Right cardiac atrium (tissue), 5 donors: ENCODE results near the gene NDUFB10. TPM values are rescaled to one million over a fixed set of nuclear protein-coding genes. Genes with fewer than 3 reads are reported as not detected.
"Not testable (repeated sequence)": the region's sequence is repeated elsewhere in the genome, so short reads cannot be mapped to it uniquely, and the experiment has no call there.

Source experiments
- ATAC-seq, 2 donors: fragments of 200-7000 bp; cut with Tn5 transposase; one replicate each; pipeline versions ENCODE4 v1.8.0 to v1.9.1; 2020; ENCODE audit warnings: moderate library complexity in 2 of 2, mild to moderate bottlenecking in 1 of 2
- DNase-seq, 3 donors: peaks; one replicate each; pipeline ENCODE4 v3.0.0-alpha.2; 2020
- H3K27ac ChIP-seq: one replicate; pipeline ENCODE4 v1.5.1; 2013; ENCODE audit warnings: mild to moderate bottlenecking, low read length, control low read depth, moderate library complexity
- H3K27me3 ChIP-seq: one replicate; pipeline ENCODE4 v1.6.1; 2013; ENCODE audit not compliant: control insufficient read depth, insufficient read depth
- H3K4me1 ChIP-seq: one replicate; pipeline ENCODE4 v1.6.1; 2013; ENCODE audit warnings: low read length; ENCODE audit not compliant: control insufficient read depth, insufficient read depth
- H3K4me3 ChIP-seq: one replicate; pipeline ENCODE4 v1.5.1; 2013; ENCODE audit warnings: low read length, control low read depth
- H3K9me3 ChIP-seq: one replicate; pipeline ENCODE4 v1.6.1; 2013; ENCODE audit warnings: low read length; ENCODE audit not compliant: control insufficient read depth
- WGBS: extraction: QIAGEN DNeasy Blood & Tissue Kit; methylation state at CpG from one replicate; pipeline ENCODE4 v1.1.7; 2013; 5-methylcytosine and 5-hydroxymethylcytosine counted together
- intact Hi-C, 4 donors: fragments of 100-400 bp; cut with DNase I; formaldehyde crosslinking; loops; one replicate each; pipeline versions ENCODE4 v1.11.0 to v1.14.0; 2022 to 2023
- polyA plus RNA-seq: library from polyadenylated mRNA; stranded (reverse); fragments of 200-250 nt; gene quantifications from one replicate; pipeline ENCODE4 v1.2.3, GENCODE V29; 2013
- total RNA-seq, 4 donors: library from RNA; stranded (reverse); fragmentation: NEBNext Ultra II Directional; extraction: Animal tissue kit (Norgen Biotek cat#: 25700); gene quantifications; one replicate each; pipeline ENCODE4 v1.2.1, GENCODE V29; 2021
- donor health status: healthy with polysubstance abuse.
- donor health status: DM: no; HTN: yes; CAD: no.
- donor health status: DM: no; HTN: no; CAD: no.
- donor health status: DM: no; HTN: yes; CAD: no; lungs with severe emphysema.
- donor health status: DM: yes; HTN: yes; CAD: no.

NDUFB10 gene
- total and polyA plus RNA-seq, 5 donors: 397 to 1,316 (median 478) TPM

- WGBS: 95% methylated on average over 11 of the region's 11 CpGs
- DNase-seq: peak in 1 of 3 donors; percentile 13
- no peak overlapping the region for H3K27ac ChIP-seq
- no peaks in the 10 kb centered on the region for H3K4me1 ChIP-seq
- no peaks in the 10 kb centered on the region for H3K9me3 ChIP-seq
- no peak for ATAC-seq
- no peaks in the 10 kb centered on the region for H3K27me3 ChIP-seq
- no peak overlapping the region for H3K4me3 ChIP-seq
- intact Hi-C loops: no loop called here
These were observed 9.8 kb upstream of the NDUFB10 start for GRCh38 chr16:1949507-1949906.

GRCh38 chr16:1950047-1950446, 9.3 kb upstream of the NDUFB10 start:
- Histone ChIP-seq H3K4me3 (no peak overlapping the region), H3K27me3 (no peaks in the 10 kb centered on the region), H3K9me3 (no peaks in the 10 kb centered on the region), H3K4me1 (no peaks in the 10 kb centered on the region), H3K27ac (peak overlapping the region; percentile 7)
- WGBS: 66% methylated on average over 7 of the region's 7 CpGs
- intact Hi-C loops: no loop called here
- ATAC-seq (no peak), DNase-seq (peak in 1 of 3 donors; percentile 52)

DNA sequence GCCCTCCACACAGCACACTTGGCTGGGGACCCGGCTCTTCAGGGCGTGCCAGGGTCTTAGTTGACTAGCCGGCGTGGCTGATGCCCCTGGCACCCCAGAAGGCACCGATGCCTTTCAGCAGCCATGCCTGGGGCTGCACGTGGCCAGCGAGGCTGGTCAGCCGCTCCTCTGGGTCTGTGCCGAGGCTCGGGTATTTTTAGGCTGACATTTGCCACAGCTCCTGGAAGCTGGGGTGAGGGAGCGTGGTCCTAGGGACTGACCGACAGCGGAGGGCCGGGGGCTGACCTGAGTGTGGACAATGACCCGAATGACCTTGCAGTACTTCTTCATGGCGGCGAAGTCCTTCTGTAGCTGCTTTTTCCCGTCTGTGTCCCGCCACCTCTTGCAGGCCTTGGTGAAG, 8.8 kb upstream of the NDUFB10 start:
- DNase-seq (peak in 2 of 3 donors; percentile 67 to 71), ATAC-seq (peak; percentile 47 to 48)
- Histone ChIP-seq H3K27me3 (no peaks in the 10 kb centered on the region), H3K4me1 (no peaks in the 10 kb centered on the region), H3K27ac (peak overlapping the region; percentile 61), H3K4me3 (no peak overlapping the region), H3K9me3 (no peaks in the 10 kb centered on the region)
- intact Hi-C loops: no loop called here
- 68% methylated on average over 19 of the region's 19 CpGs for WGBS

DNA sequence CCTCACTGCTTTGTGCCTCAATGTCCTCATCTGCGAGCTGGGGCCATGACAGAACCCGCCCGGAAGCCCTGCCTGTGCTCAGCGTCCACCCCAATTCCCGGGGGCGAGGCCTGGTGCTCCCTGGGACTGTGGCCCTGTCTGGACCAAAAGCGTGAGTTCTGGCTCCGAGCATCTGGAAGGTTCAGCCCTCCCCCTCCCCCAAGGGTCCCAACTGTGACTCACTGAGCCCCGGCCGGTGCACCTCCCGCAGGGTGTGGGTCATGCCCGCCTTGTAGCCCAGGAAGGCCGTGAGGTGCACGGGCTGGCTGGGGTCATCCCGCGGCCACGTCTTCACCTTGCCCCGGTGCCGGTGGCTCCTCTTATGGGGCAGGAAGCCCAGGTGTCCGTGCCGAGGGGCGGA, 5.6 kb upstream of the NDUFB10 start:
- H3K9me3 ChIP-seq: no peaks in the 10 kb centered on the region
- DNase-seq (peak; percentile 13 to 41 (median 33)), ATAC-seq (peak; percentile 6 to 10)
- peak overlapping the region; percentile 65 for H3K27ac ChIP-seq
- no peaks in the 10 kb centered on the region for H3K4me1 ChIP-seq
- 85% methylated on average over 22 of the region's 22 CpGs for WGBS
- H3K4me3 ChIP-seq: no peak overlapping the region
- intact Hi-C loops: no loop called here
- H3K27me3 ChIP-seq: no peaks in the 10 kb centered on the region

GRCh38 chr16:1957434-1958142, 1.8 kb upstream of the NDUFB10 start:
- DNase-seq, H3K4me1 ChIP-seq, H3K27me3 ChIP-seq, ATAC-seq, H3K9me3 ChIP-seq, intact Hi-C loops, H3K4me3 ChIP-seq, H3K27ac ChIP-seq: not testable (repeated sequence)
- WGBS: 84% methylated on average over 21 of the region's 22 CpGs

GRCh38 chr16:1958143-1958491, 1.2 kb upstream of the NDUFB10 start:
- H3K27ac ChIP-seq, intact Hi-C loops, H3K4me1 ChIP-seq, H3K27me3 ChIP-seq, H3K9me3 ChIP-seq, H3K4me3 ChIP-seq, ATAC-seq: not testable (repeated sequence)
- peak in 2 of 3 donors; percentile 19 to 59 for DNase-seq
- 70% methylated on average over 30 of the region's 30 CpGs for WGBS

GRCh38 chr16:1958715-1959268, 546 bp upstream of the NDUFB10 start:
- Histone ChIP-seq H3K4me1 (peaks cover 7% of the 10 kb centered on the region), H3K4me3 (no peak overlapping the region), H3K27ac (peak overlapping the region; percentile 14), H3K9me3 (no peaks in the 10 kb centered on the region), H3K27me3 (no peaks in the 10 kb centered on the region)
- WGBS: 27% methylated on average over 14 of the region's 14 CpGs
- ATAC-seq (peak; percentile 2 to 8), DNase-seq (peak; percentile 44 to 75 (median 72))
- intact Hi-C loops: no loop called here

GRCh38 chr16:1960665-1961630, 1.6 kb downstream of the NDUFB10 start:
- intact Hi-C loops: no loop called here
- peak overlapping the region; percentile 89 for H3K4me3 ChIP-seq
- DNase-seq: peak in 1 of 3 donors; percentile 45
- WGBS: 52% methylated on average over 20 of the region's 20 CpGs
- no peaks in the 10 kb centered on the region for H3K27me3 ChIP-seq
- peaks cover 15% of the 10 kb centered on the region for H3K4me1 ChIP-seq
- H3K27ac ChIP-seq: no peak overlapping the region
- no peaks in the 10 kb centered on the region for H3K9me3 ChIP-seq
- ATAC-seq: no peak

DNA sequence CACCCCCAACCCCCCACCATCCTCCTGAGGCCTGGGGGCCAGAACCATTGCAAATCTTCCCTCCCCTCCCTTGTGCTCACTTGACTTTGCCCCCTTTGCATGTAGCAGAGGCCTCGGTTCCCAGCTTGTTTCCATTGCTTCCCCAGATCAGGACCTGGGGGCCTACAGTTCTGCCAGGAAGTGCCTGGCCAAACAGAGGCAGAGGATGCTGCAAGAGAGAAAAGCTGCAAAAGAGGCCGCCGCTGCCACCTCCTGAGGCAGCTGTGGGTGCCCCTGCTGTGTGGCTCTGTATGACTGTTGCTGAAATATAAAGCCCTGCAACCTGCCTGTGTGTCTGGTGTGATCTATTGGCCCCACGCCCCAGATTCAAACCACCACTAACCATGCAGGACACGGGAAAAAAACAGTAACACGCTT, 2.3 kb downstream of the NDUFB10 start:
- Histone ChIP-seq H3K27me3 (no peaks in the 10 kb centered on the region), H3K4me3 (no peak overlapping the region), H3K27ac (no peak overlapping the region), H3K9me3 (no peaks in the 10 kb centered on the region), H3K4me1 (peaks cover 15% of the 10 kb centered on the region)
- 64% methylated on average over 6 of the region's 6 CpGs for WGBS
- ATAC-seq: no peak
- intact Hi-C loops: no loop called here
- peak in 1 of 3 donors; percentile 38 for DNase-seq

DNA sequence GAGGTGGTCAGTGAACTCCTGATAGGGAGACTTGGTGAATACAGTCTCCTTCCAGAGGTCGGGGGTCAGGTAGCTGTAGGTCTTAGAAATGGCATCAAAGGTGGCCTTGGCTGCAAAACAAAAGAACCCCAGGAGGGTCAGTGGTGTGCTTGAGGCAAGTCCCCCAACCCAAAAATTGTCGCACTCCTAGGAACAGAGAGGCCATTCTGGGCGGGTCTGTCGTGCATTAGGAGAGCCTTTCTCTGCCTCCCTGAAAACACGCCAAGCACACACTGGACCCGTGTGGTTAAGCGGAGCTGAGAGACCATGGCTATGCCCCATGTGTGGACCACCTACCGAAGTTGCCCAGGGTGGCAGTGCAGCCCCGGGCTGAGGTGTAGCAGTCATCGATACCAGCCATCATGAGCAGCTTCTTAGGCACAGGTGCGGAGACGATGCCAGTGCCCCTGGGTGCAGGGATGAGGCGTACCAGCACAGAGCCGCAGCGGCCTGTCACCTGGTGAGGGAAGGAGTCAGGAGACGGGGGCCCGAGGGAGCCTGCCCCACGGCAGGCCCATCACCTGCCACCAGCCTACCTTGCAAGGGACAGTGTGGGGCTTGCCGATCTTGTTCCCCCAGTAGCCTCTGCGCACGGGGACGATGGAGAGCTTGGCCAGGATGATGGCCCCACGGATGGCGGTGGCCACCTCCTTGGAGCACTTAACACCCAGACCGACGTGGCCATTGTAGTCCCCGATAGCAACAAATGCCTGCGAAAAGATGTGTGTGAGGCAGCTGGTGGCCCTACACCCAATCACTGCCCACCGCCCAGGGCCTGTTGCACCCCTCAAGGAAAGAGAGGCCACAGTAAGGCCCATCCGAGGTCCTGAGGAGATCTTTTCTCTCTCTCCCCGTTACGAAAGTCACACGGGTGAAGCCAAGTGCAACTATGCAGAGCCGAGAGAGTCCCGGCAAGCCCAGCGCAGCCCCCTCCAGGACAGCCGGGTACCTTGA, 3.1 kb downstream of the NDUFB10 start:
- intact Hi-C loops, DNase-seq, ATAC-seq, H3K9me3 ChIP-seq, H3K27ac ChIP-seq, H3K27me3 ChIP-seq, H3K4me3 ChIP-seq: not testable (repeated sequence)
- peaks cover 15% of the 10 kb centered on the region for H3K4me1 ChIP-seq
- WGBS: 87% methylated on average over 37 of the region's 37 CpGs
